Mesothelial cell of epicardium (in vitro differentiated cells): Measurements from ENCODE around the gene CDH13. TPM values are rescaled to one million over a fixed set of nuclear protein-coding genes. Genes with fewer than 3 reads are reported as not detected.

Source experiments
- DNase-seq, 2 experiments: peaks; one replicate each; pipeline ENCODE4 v3.0.0; 2021; ENCODE audit warnings: low spot score in 2 of 2; ENCODE audit not compliant: unreplicated experiment in 2 of 2
- H3K27ac Mint-ChIP-seq: 2 replicates; pipeline ENCODE4 v1.8.0; 2021; ENCODE audit warnings: mixed read lengths
- H3K27me3 Mint-ChIP-seq: 2 replicates; pipeline ENCODE4 v1.8.0; 2021; ENCODE audit warnings: low read depth, mixed read lengths
- H3K36me3 Mint-ChIP-seq: 2 replicates; pipeline ENCODE4 v1.8.0; 2021; ENCODE audit warnings: mixed read lengths
- H3K4me1 Mint-ChIP-seq: 2 replicates; pipeline ENCODE4 v1.8.0; 2021; ENCODE audit warnings: mixed read lengths
- H3K4me3 Mint-ChIP-seq: 2 replicates; pipeline ENCODE4 v1.8.0; 2021; ENCODE audit warnings: mild to moderate bottlenecking, moderate library complexity, mixed read lengths
- H3K9me3 Mint-ChIP-seq: 2 replicates; pipeline ENCODE4 v1.8.0; 2021; ENCODE audit warnings: mixed read lengths
- total RNA-seq: library from RNA; stranded (reverse); gene quantifications from 3 replicates; pipeline ENCODE4 v1.2.1, GENCODE V29; 2021
- TF ChIP-seq, protein P1 (sequence below): fragments of 200-600 bp; sonication (generic); IDR thresholded peaks from one replicate; pipeline ENCODE4 v1.5.0; 2021; ENCODE audit warnings: antibody characterized with exemption; ENCODE audit not compliant: unreplicated experiment

CDH13 gene
- total RNA-seq, 1 donor from 2014 or later, result 0.80 TPM

DNA sequence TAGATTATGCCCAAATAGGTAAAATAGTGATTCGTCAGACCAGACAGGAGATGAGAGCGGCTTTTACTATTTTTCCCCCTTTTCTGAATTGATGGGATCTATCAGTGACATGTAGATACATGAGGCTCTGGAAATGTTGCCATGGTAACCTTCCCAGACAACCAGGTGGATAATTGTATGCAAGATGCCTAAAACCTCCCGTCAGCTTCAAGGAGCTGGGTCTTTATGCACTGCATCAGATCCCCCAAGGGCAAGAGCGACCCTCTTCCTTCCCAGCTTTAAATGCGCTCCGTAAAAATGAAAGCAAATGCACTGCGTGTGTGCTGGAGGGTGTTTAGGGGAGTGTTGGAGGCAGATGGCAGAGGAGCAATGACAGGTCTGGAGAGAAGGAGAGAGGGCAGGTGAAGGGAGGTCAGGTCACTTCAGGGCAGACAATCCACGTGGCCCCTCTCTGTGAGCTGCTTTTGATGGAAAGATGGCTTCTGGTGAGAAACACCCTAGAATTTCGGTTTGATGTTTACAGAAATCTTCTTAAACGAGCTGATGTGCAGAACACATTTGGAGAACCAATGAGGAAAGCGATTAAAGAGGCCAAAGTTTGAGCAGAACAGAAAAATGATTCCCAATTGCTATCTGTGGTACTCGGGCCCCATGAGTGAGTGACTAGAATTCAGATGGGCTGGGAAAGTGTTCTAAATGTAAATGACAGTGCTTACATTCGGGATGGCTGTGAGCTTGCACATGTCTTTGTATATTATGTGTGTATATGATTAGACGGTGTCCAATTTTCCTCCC, 719.3 kb downstream of the CDH13 start:
- DNase-seq, result no peak
- no peak overlapping the region for H3K27ac Mint-ChIP-seq
- no peaks in the 10 kb centered on the region for H3K4me1 Mint-ChIP-seq
- H3K36me3 Mint-ChIP-seq, result no peaks in the 10 kb centered on the region
- no peak overlapping the region for H3K4me3 Mint-ChIP-seq
- peaks cover 9% of the 10 kb centered on the region for H3K27me3 Mint-ChIP-seq
- TF ChIP-seq, protein P1, sequence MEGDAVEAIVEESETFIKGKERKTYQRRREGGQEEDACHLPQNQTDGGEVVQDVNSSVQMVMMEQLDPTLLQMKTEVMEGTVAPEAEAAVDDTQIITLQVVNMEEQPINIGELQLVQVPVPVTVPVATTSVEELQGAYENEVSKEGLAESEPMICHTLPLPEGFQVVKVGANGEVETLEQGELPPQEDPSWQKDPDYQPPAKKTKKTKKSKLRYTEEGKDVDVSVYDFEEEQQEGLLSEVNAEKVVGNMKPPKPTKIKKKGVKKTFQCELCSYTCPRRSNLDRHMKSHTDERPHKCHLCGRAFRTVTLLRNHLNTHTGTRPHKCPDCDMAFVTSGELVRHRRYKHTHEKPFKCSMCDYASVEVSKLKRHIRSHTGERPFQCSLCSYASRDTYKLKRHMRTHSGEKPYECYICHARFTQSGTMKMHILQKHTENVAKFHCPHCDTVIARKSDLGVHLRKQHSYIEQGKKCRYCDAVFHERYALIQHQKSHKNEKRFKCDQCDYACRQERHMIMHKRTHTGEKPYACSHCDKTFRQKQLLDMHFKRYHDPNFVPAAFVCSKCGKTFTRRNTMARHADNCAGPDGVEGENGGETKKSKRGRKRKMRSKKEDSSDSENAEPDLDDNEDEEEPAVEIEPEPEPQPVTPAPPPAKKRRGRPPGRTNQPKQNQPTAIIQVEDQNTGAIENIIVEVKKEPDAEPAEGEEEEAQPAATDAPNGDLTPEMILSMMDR, result no peak
- H3K9me3 Mint-ChIP-seq, result no peaks in the 10 kb centered on the region

GRCh38 chr16:83348991-83349390, 722.2 kb downstream of the CDH13 start:
- no peak for DNase-seq
- TF ChIP-seq, protein P1, result no peak
- no peaks in the 10 kb centered on the region for H3K4me1 Mint-ChIP-seq
- peaks cover 9% of the 10 kb centered on the region for H3K27me3 Mint-ChIP-seq
- no peak overlapping the region for H3K4me3 Mint-ChIP-seq
- no peaks in the 10 kb centered on the region for H3K36me3 Mint-ChIP-seq
- no peak overlapping the region for H3K27ac Mint-ChIP-seq
- H3K9me3 Mint-ChIP-seq, result no peaks in the 10 kb centered on the region

DNA sequence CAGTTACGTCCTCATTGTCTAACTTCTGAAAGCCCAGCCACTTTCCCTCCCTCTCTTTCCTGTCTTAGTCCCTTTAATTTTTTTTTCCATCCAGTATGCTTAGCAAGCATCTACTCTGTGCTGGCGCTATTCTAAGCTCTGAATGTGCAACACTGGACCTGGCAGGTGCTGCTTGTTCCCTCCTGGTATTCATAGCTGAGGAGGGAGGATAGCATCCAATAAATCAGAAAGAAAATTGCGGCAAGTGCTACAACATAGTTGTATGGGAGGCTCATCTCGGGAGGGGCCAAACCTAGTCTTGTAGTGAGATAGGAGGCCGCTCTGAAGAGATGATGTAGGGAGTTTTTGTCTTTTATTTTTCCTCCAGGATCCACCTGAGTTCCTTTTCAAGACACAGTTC, 723.7 kb downstream of the CDH13 start:
- no peaks in the 10 kb centered on the region for H3K36me3 Mint-ChIP-seq
- no peaks in the 10 kb centered on the region for H3K4me1 Mint-ChIP-seq
- no peak overlapping the region for H3K27ac Mint-ChIP-seq
- peaks cover 4% of the 10 kb centered on the region for H3K27me3 Mint-ChIP-seq
- no peaks in the 10 kb centered on the region for H3K9me3 Mint-ChIP-seq
- H3K4me3 Mint-ChIP-seq, result no peak overlapping the region
- no peak for DNase-seq
- TF ChIP-seq, protein P1, result no peak

DNA sequence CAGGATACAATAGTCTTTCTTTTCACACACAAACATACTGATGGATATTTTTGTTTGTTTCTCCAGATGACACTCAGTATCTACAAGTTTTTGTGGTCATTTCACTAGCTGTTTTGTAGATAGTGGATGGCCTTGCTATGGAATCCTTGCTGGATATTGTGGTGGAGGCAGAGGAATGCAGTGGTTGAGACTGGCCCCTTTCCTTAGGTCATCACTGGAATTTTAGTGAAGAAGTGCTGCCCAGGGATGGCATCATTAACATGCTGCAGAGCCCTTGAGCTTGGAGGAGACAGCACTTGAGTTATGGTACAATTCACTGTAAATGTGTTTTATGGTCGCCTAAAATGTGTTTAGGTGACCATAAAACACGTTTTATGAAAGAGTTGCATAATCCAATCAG, 725.1 kb downstream of the CDH13 start:
- Mint-ChIP-seq H3K9me3 (no peaks in the 10 kb centered on the region), H3K4me1 (no peaks in the 10 kb centered on the region), H3K27ac (no peak overlapping the region), H3K4me3 (no peak overlapping the region), H3K36me3 (no peaks in the 10 kb centered on the region), H3K27me3 (peaks cover 3% of the 10 kb centered on the region)
- TF ChIP-seq, protein P1, result no peak
- no peak for DNase-seq

GRCh38 chr16:83353241-83353640, 726.5 kb downstream of the CDH13 start:
- Mint-ChIP-seq H3K9me3 (no peaks in the 10 kb centered on the region), H3K4me1 (no peaks in the 10 kb centered on the region), H3K27ac (no peak overlapping the region), H3K4me3 (no peak overlapping the region), H3K27me3 (peaks cover 6% of the 10 kb centered on the region), H3K36me3 (no peaks in the 10 kb centered on the region)
- TF ChIP-seq, protein P1, result no peak
- no peak for DNase-seq

- TF ChIP-seq, protein P1, result no peak
- Mint-ChIP-seq H3K9me3 (no peaks in the 10 kb centered on the region), H3K4me3 (no peak overlapping the region), H3K27ac (no peak overlapping the region), H3K27me3 (peaks cover 7% of the 10 kb centered on the region), H3K4me1 (no peaks in the 10 kb centered on the region), H3K36me3 (no peaks in the 10 kb centered on the region)
- DNase-seq, result no peak
These were observed 727.2 kb downstream of the CDH13 start for GRCh38 chr16:83354015-83354414.
